HepG2 (cell line): Measurements from ENCODE around the gene TBCCD1. TPM values are rescaled to one million over a fixed set of nuclear protein-coding genes. Genes with fewer than 3 reads are reported as not detected.

Experiments
- AHR ChIP-seq: IDR thresholded peaks from 2 replicates; pipeline ENCODE4 v1.6.1; 2018; ENCODE audit warnings: missing genetic modification reagents, missing compliant biosample characterization
- DPF2 ChIP-seq: sonication (generic); formaldehyde crosslinking; IDR thresholded peaks from 2 replicates; pipeline ENCODE4 v1.4.0; 2020; ENCODE audit warnings: mild to moderate bottlenecking, low read depth, missing genetic modification reagents, borderline replicate concordance
- FOXA1 ChIP-seq, 2 experiments: fragments of 450-650 bp in 1 of 2; sonication (generic) in 1 of 2; formaldehyde crosslinking in 1 of 2; IDR thresholded peaks; 2 replicates each; pipeline versions ENCODE4 v1.4.0 to v1.6.1; 2016 to 2020; ENCODE audit warnings: missing genetic modification reagents in 1 of 2
- FOXK2 ChIP-seq: fragments of 450-650 bp; IDR thresholded peaks from 2 replicates; pipeline ENCODE4 v1.6.1; 2016
- GMEB2 ChIP-seq: IDR thresholded peaks from 2 replicates; pipeline ENCODE4 v1.6.1; 2016; ENCODE audit warnings: missing biosample characterization, missing genetic modification reagents, low read depth
- HOMEZ ChIP-seq: IDR thresholded peaks from 2 replicates; pipeline ENCODE4 v1.6.1; 2016; ENCODE audit warnings: low read depth
- HOXD1 ChIP-seq: sonication (generic); formaldehyde crosslinking; IDR thresholded peaks from 2 replicates; pipeline ENCODE4 v1.5.0; 2020; ENCODE audit warnings: missing genetic modification reagents
- ISL2 ChIP-seq: sonication (generic); formaldehyde crosslinking; IDR thresholded peaks from 2 replicates; pipeline ENCODE4 v1.5.0; 2020; ENCODE audit warnings: missing genetic modification reagents
- MIER3 ChIP-seq: IDR thresholded peaks from 2 replicates; pipeline ENCODE4 v1.6.1; 2016; ENCODE audit warnings: missing compliant biosample characterization, borderline replicate concordance
- NFKB2 ChIP-seq: sonication (generic); formaldehyde crosslinking; IDR thresholded peaks from 2 replicates; pipeline ENCODE4 v1.4.0; 2020; ENCODE audit warnings: missing genetic modification reagents, borderline replicate concordance
- SCMH1 ChIP-seq: sonication (generic); formaldehyde crosslinking; IDR thresholded peaks from 2 replicates; pipeline ENCODE4 v1.9.0; 2021; ENCODE audit warnings: missing genetic modification reagents, mild to moderate bottlenecking, borderline replicate concordance
- SP5 ChIP-seq: IDR thresholded peaks from 2 replicates; pipeline ENCODE4 v1.6.1; 2016; ENCODE audit warnings: low read depth, borderline replicate concordance
- TCF7 ChIP-seq: sonication (generic); IDR thresholded peaks from 2 replicates; pipeline ENCODE4 v1.6.1; 2016; ENCODE audit warnings: antibody characterized with exemption, low read depth
- TOE1 ChIP-seq: sonication (generic); formaldehyde crosslinking; IDR thresholded peaks from 2 replicates; pipeline ENCODE4 v1.4.0; 2020; ENCODE audit warnings: mild to moderate bottlenecking, missing genetic modification reagents
- ZC3H4 ChIP-seq: sonication (generic); formaldehyde crosslinking; IDR thresholded peaks from 2 replicates; pipeline ENCODE4 v1.4.0; 2020; ENCODE audit warnings: missing genetic modification reagents, borderline replicate concordance
- ZNF124 ChIP-seq: sonication (generic); formaldehyde crosslinking; IDR thresholded peaks from 2 replicates; pipeline ENCODE4 v1.4.0; 2020; ENCODE audit warnings: missing genetic modification reagents
- ZNF510 ChIP-seq: sonication (generic); formaldehyde crosslinking; IDR thresholded peaks from 2 replicates; pipeline ENCODE4 v1.4.0; 2020; ENCODE audit warnings: low read depth, mild to moderate bottlenecking, missing genetic modification reagents
- polyA plus RNA-seq, 8 experiments: library from polyadenylated mRNA; depleted of rRNA in 3 of 8; stranded (reverse) in 7 of 8; unstranded in 1 of 8; fragments of >200 nt; fragmentation: Illumina TruSeq in 4 of 8; extraction: Trizol in 4 of 8; gene quantifications; 2 replicates each; pipeline versions ENCODE4 v1.2.1 to v1.2.3, GENCODE V29; 2011 to 2016; ENCODE audit warnings: low read depth in 4 of 8, missing spikeins in 1 of 8, mixed read lengths in 1 of 8; ENCODE audit not compliant: insufficient read depth in 1 of 8
- total RNA-seq, 5 experiments: library from RNA; depleted of rRNA; stranded (reverse); fragments of >200 nt; fragmentation: Illumina TruSeq; extraction: Trizol; gene quantifications; 2 replicates each; pipeline ENCODE4 v1.2.3, GENCODE V29; 2016; ENCODE audit warnings: low read depth in 1 of 5
- TF ChIP-seq, protein P1 (sequence below): sonication (generic); formaldehyde crosslinking; IDR thresholded peaks from 2 replicates; pipeline ENCODE4 v1.8.0; 2022; ENCODE audit warnings: missing genetic modification reagents, mild to moderate bottlenecking, moderate library complexity, borderline replicate concordance
- TF ChIP-seq, protein P2 (sequence below): IDR thresholded peaks from 2 replicates; pipeline ENCODE4 v1.6.1; 2016
- TF ChIP-seq, protein P3 (sequence below): sonication (generic); formaldehyde crosslinking; IDR thresholded peaks from 2 replicates; pipeline ENCODE4 v1.5.1; 2020; ENCODE audit warnings: mild to moderate bottlenecking, missing genetic modification reagents, moderate library complexity

Gene TBCCD1
- total and polyA plus RNA-seq, 2 of the 13 experiments (the other 11 are each of a cell fraction or from before 2014, with no cell fraction given): 13.6 to 16.2 TPM

GRCh38 chr3:186605561-186606545 lies 38.7 kb upstream of the TBCCD1 start (continued):
- peak; percentile 95 for TF ChIP-seq ISL2 (CRISPR knock-in tag)
- TF ChIP-seq, protein P1, sequence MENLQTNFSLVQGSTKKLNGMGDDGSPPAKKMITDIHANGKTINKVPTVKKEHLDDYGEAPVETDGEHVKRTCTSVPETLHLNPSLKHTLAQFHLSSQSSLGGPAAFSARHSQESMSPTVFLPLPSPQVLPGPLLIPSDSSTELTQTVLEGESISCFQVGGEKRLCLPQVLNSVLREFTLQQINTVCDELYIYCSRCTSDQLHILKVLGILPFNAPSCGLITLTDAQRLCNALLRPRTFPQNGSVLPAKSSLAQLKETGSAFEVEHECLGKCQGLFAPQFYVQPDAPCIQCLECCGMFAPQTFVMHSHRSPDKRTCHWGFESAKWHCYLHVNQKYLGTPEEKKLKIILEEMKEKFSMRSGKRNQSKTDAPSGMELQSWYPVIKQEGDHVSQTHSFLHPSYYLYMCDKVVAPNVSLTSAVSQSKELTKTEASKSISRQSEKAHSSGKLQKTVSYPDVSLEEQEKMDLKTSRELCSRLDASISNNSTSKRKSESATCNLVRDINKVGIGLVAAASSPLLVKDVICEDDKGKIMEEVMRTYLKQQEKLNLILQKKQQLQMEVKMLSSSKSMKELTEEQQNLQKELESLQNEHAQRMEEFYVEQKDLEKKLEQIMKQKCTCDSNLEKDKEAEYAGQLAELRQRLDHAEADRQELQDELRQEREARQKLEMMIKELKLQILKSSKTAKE (CRISPR knock-in tag): 0 out of 2 replicates have a peak, but pooled peaks have one; percentile 23
- peak; percentile 71; the same call in 1 of the 2 replicates for TF ChIP-seq MIER3
- TF ChIP-seq ZNF124 (CRISPR knock-in tag): peak; percentile 59; the same call in 1 of the 2 replicates
- TF ChIP-seq AHR (CRISPR knock-in tag): no peak; the same call in 1 of the 2 replicates
- TF ChIP-seq TOE1 (CRISPR knock-in tag): 0 out of 2 replicates have a peak, but pooled peaks have one; percentile 40
- TF ChIP-seq, protein P2, sequence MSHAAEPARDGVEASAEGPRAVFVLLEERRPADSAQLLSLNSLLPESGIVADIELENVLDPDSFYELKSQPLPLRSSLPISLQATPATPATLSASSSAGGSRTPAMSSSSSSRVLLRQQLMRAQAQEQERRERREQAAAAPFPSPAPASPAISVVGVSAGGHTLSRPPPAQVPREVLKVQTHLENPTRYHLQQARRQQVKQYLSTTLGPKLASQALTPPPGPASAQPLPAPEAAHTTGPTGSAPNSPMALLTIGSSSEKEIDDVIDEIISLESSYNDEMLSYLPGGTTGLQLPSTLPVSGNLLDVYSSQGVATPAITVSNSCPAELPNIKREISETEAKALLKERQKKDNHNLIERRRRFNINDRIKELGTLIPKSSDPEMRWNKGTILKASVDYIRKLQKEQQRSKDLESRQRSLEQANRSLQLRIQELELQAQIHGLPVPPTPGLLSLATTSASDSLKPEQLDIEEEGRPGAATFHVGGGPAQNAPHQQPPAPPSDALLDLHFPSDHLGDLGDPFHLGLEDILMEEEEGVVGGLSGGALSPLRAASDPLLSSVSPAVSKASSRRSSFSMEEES (CRISPR knock-in tag): peak; percentile 90; the same call in 1 of the 2 replicates
- TF ChIP-seq HOXD1 (CRISPR knock-in tag): peak; percentile 95
- TF ChIP-seq GMEB2 (CRISPR knock-in tag): no peak
- TF ChIP-seq SP5: peak; percentile 42; the same call in 1 of the 2 replicates
- TF ChIP-seq SCMH1 (CRISPR knock-in tag): no peak
- TF ChIP-seq NFKB2 (CRISPR knock-in tag): no peak
- TF ChIP-seq ZC3H4 (CRISPR knock-in tag): peak; percentile 26; the same call in 1 of the 2 replicates
- TF ChIP-seq FOXA1 (IDR thresholded peaks at IDR 0.05): peak; percentile 98
- TF ChIP-seq FOXA1 (CRISPR knock-in tag; IDR thresholded peaks at IDR 0.05): peak; percentile 98
- peak; percentile 79; the same call in 1 of the 2 replicates for TF ChIP-seq DPF2
- peak; percentile 72 for TF ChIP-seq HOMEZ
- TF ChIP-seq, protein P3, sequence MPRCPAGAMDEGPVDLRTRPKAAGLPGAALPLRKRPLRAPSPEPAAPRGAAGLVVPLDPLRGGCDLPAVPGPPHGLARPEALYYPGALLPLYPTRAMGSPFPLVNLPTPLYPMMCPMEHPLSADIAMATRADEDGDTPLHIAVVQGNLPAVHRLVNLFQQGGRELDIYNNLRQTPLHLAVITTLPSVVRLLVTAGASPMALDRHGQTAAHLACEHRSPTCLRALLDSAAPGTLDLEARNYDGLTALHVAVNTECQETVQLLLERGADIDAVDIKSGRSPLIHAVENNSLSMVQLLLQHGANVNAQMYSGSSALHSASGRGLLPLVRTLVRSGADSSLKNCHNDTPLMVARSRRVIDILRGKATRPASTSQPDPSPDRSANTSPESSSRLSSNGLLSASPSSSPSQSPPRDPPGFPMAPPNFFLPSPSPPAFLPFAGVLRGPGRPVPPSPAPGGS (CRISPR knock-in tag): 0 out of 2 replicates have a peak, but pooled peaks have one; percentile 44
- TF ChIP-seq TCF7: peak; percentile 94
- no peak for TF ChIP-seq ZNF510 (CRISPR knock-in tag)
- TF ChIP-seq FOXK2: 0 out of 2 replicates have a peak, but pooled peaks have one; percentile 53
